Breast epithelium (tissue), 4 donors: Measurements from ENCODE around the gene LCP2. TPM values are rescaled to one million over a fixed set of nuclear protein-coding genes. Genes with fewer than 3 reads are reported as not detected.

Experiments
- DNase-seq, 2 donors: peaks; one replicate each; pipeline ENCODE4 v3.0.0-alpha.2; 2019; ENCODE audit warnings: low spot score in 2 of 2
- H3K27ac ChIP-seq, 2 donors: fragments of 200-600 bp; sonication (generic) in 1 of 2; one replicate each; pipeline ENCODE4 v1.5.1; 2016 to 2019; ENCODE audit warnings: mild to moderate bottlenecking in 1 of 2
- H3K27me3 ChIP-seq, 2 donors: fragments of 200-600 bp; sonication (generic) in 1 of 2; one replicate each; pipeline versions ENCODE4 v1.5.1 to v1.6.0; 2017 to 2019; ENCODE audit warnings: control low read depth in 1 of 2, mild to moderate bottlenecking in 1 of 2
- H3K36me3 ChIP-seq: fragments of 200-600 bp; one replicate; pipeline ENCODE4 v1.5.1; 2019
- H3K4me1 ChIP-seq, 2 donors: fragments of 200-600 bp; sonication (generic); one replicate each; pipeline ENCODE4 v1.5.1; 2016 to 2019; ENCODE audit warnings: control low read depth in 1 of 2
- H3K4me3 ChIP-seq, 3 donors: fragments of 200-600 bp; sonication (generic); 1 replicate in 2 of 3; 2 replicates in 1 of 3; pipeline ENCODE4 v1.5.1; 2016 to 2019; ENCODE audit warnings: mild to moderate bottlenecking in 3 of 3, moderate library complexity in 2 of 3
- H3K9me3 ChIP-seq, 2 donors: fragments of 200-600 bp; sonication (generic) in 1 of 2; one replicate each; pipeline ENCODE4 v1.5.1; 2016 to 2019; ENCODE audit warnings: control low read depth in 1 of 2
- CTCF ChIP-seq, 3 donors: fragments of 450-650 bp; IDR thresholded peaks; one replicate each; pipeline ENCODE4 v1.5.1; 2016 to 2017; ENCODE audit warnings: antibody characterized with exemption in 3 of 3, mild to moderate bottlenecking in 3 of 3, moderate library complexity in 3 of 3
- POLR2A ChIP-seq: fragments of 450-650 bp; IDR thresholded peaks from one replicate; pipeline ENCODE4 v1.6.1; 2016; ENCODE audit warnings: antibody characterized with exemption, mild to moderate bottlenecking, moderate library complexity
- POLR2AphosphoS5 ChIP-seq, 3 donors: sonication (generic); formaldehyde crosslinking; IDR thresholded peaks; one replicate each; pipeline ENCODE4 v1.6.1; 2017; ENCODE audit warnings: antibody characterized with exemption in 3 of 3
- intact Hi-C: fragments of 100-400 bp; cut with DNase I; formaldehyde crosslinking; loops from one replicate; pipeline ENCODE4 v1.15.1; 2023; ENCODE audit warnings: low total_unique reads
- total RNA-seq, 3 donors: library from RNA; depleted of rRNA; stranded (reverse); fragments of >200 nt; gene quantifications; one replicate each; pipeline ENCODE4 v1.1.0, GENCODE V29; 2016

Gene LCP2
- total RNA-seq, 3 donors from 2014 or later: 15.4 to 41.4 (median 21.8) TPM

GRCh38 chr5:170262061-170263045, 35.2 kb downstream of the LCP2 start:
- H3K9me3 ChIP-seq: no peaks in the 10 kb centered on the region
- H3K4me1 ChIP-seq: no peaks in the 10 kb centered on the region
- H3K27ac ChIP-seq: no peak overlapping the region
- no peak overlapping the region for H3K4me3 ChIP-seq
- no peak for TF ChIP-seq POLR2A
- no peak for TF ChIP-seq CTCF (IDR thresholded peaks at IDR 0.05)
- TF ChIP-seq POLR2AphosphoS5 (IDR thresholded peaks at IDR 0.05): no peak
- no peaks in the 10 kb centered on the region for H3K36me3 ChIP-seq
- DNase-seq: no peak
- intact Hi-C loops: no loop called here
- peaks cover 0 to 6% of the 10 kb centered on the region in 2 donors for H3K27me3 ChIP-seq

- H3K4me1 ChIP-seq: no peaks in the 10 kb centered on the region
- DNase-seq: no peak
- intact Hi-C loops: no loop called here
- no peaks in the 10 kb centered on the region for H3K27me3 ChIP-seq
- TF ChIP-seq CTCF (IDR thresholded peaks at IDR 0.05) (no peak), POLR2A (no peak), POLR2AphosphoS5 (IDR thresholded peaks at IDR 0.05) (no peak)
- H3K4me3 ChIP-seq: no peak overlapping the region
- H3K36me3 ChIP-seq: no peaks in the 10 kb centered on the region
- H3K27ac ChIP-seq: no peak overlapping the region
- no peaks in the 10 kb centered on the region for H3K9me3 ChIP-seq
Measured at GRCh38 chr5:170261528-170262043, 36.0 kb downstream of the LCP2 start.

DNA sequence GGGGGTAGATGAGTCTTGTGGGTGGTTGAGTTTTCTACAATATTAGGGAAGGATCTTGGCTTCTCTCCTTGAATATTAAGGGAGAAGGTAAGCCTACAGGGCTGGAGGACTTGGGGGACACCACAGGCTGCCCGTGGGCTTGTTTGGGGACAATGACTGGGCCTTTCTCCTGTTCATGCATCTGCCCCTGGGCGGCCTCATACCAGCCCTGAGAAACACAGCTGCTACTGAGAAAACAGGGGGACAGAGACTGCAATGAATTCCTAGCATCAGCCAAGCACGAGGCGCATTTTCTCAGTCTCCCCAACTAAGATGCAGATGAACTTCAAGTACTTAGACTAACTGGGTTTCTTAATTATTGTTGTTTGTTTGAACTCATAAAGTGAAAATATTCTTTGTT, 40.2 kb downstream of the LCP2 start:
- TF ChIP-seq POLR2AphosphoS5 (IDR thresholded peaks at IDR 0.05) (no peak), CTCF (IDR thresholded peaks at IDR 0.05) (no peak), POLR2A (no peak)
- Histone ChIP-seq H3K36me3 (no peaks in the 10 kb centered on the region), H3K9me3 (no peaks in the 10 kb centered on the region), H3K4me1 (no peaks in the 10 kb centered on the region), H3K27ac (no peak overlapping the region), H3K4me3 (no peak overlapping the region), H3K27me3 (no peaks in the 10 kb centered on the region)
- intact Hi-C loops: no loop called here
- DNase-seq: no peak

- no peaks in the 10 kb centered on the region for H3K36me3 ChIP-seq
- no peaks in the 10 kb centered on the region for H3K9me3 ChIP-seq
- no peaks in the 10 kb centered on the region for H3K4me1 ChIP-seq
- H3K27ac ChIP-seq: peak overlapping the region in 1 of 2 donors; percentile 19
- DNase-seq: no peak
- TF ChIP-seq POLR2AphosphoS5 (IDR thresholded peaks at IDR 0.05): no peak
- TF ChIP-seq POLR2A: no peak
- TF ChIP-seq CTCF (IDR thresholded peaks at IDR 0.05): no peak
- intact Hi-C loops: no loop called here
- no peak overlapping the region for H3K4me3 ChIP-seq
- H3K27me3 ChIP-seq: no peaks in the 10 kb centered on the region
Measured at GRCh38 chr5:170256571-170256970, 41.0 kb downstream of the LCP2 start.

DNA sequence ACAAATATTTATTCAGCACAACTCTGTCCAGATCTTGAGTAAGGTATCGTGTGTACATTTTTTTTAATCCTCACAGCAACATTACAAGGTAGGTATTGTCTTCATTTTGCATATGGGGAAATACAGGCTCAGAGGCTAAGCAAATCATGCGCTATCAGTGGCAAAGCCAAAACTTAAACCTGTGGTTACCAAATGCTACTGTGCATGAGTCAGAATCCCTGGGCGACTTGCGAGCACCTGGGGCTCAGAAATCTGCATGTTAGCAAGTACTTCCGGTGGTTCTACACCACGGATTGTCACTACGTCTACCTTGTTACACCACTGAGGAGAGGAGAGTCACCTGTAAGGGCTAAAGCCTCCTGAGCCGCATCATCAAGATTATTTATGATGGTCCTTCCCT, 43.5 kb downstream of the LCP2 start:
- Histone ChIP-seq H3K27me3 (no peaks in the 10 kb centered on the region), H3K36me3 (no peaks in the 10 kb centered on the region), H3K27ac (peak overlapping the region; percentile 72 to 76), H3K4me3 (no peak overlapping the region), H3K9me3 (no peaks in the 10 kb centered on the region), H3K4me1 (no peaks in the 10 kb centered on the region)
- TF ChIP-seq CTCF (IDR thresholded peaks at IDR 0.05) (no peak), POLR2A (no peak), POLR2AphosphoS5 (IDR thresholded peaks at IDR 0.05) (peak in 1 of 3 donors; percentile 39)
- intact Hi-C loops: no loop called here
- DNase-seq: peak in 1 of 2 donors; percentile 67
